Activated B cell treated with CpG ODN at 0.5 μM for 24 hours (primary cell): ENCODE measurements around the gene LIPC. TPM values are rescaled to one million over a fixed set of nuclear protein-coding genes. Genes with fewer than 3 reads are reported as not detected.

ENCODE experiments used
- ATAC-seq: fragments of 200-7000 bp; cut with Tn5 transposase; one replicate; pipeline ENCODE4 v1.10.0; 2021; ENCODE audit warnings: low read depth, mild to moderate bottlenecking, moderate library complexity
- CTCF ChIA-PET: fragments of 350-600 bp; sonication (Branson Sonifier 250); formaldehyde crosslinking; loops from one replicate; lab custom pipeline; 2021; ENCODE audit warnings: antibody characterized with exemption; lab: Charles Lee
- POLR2A ChIA-PET: fragments of 350-600 bp; sonication (Branson Sonifier 250); formaldehyde crosslinking; loops from one replicate; lab custom pipeline; 2021; ENCODE audit warnings: antibody characterized with exemption; lab: Charles Lee
- DNase-seq: peaks from one replicate; pipeline ENCODE4 v3.0.0; 2022
- H3K27ac Mint-ChIP-seq: one replicate; pipeline ENCODE4 v1.8.0; 2020; ENCODE audit warnings: mixed read lengths
- H3K27me3 Mint-ChIP-seq: one replicate; pipeline ENCODE4 v1.8.0; 2021; ENCODE audit warnings: mixed read lengths
- H3K36me3 Mint-ChIP-seq: one replicate; pipeline ENCODE4 v1.8.0; 2021; ENCODE audit warnings: low read depth, mixed read lengths
- H3K4me1 Mint-ChIP-seq: one replicate; pipeline ENCODE4 v1.8.0; 2021; ENCODE audit warnings: mixed read lengths
- H3K4me3 Mint-ChIP-seq: one replicate; pipeline ENCODE4 v1.8.0; 2020; ENCODE audit warnings: mild to moderate bottlenecking, mixed read lengths
- H3K9me3 Mint-ChIP-seq: one replicate; pipeline ENCODE4 v1.8.0; 2020; ENCODE audit warnings: mixed read lengths
- intact Hi-C: fragments of 100-400 bp; cut with micrococcal nuclease; formaldehyde crosslinking; loops from one replicate; pipeline ENCODE4 v1.15.1; 2024
- total RNA-seq: library from RNA; stranded (reverse); gene quantifications from 2 replicates; pipeline ENCODE4 v1.2.3, GENCODE V29; 2022
- TF ChIP-seq, protein P1 (sequence below): fragments of 200-600 bp; IDR thresholded peaks from one replicate; pipeline ENCODE4 v1.8.0; 2022; ENCODE audit warnings: antibody characterized with exemption, mild to moderate bottlenecking

LIPC gene
- total RNA-seq, 1 donor from 2014 or later, result not detected

- H3K4me1 Mint-ChIP-seq, result peaks cover 9% of the 10 kb centered on the region
- H3K27ac Mint-ChIP-seq, result no peak overlapping the region
- ChIA-PET POLR2A (interaction anchor here (1.3 kb wide), 1 partner anchor 161 kb away, joined by 3 read pairs; the partner anchor contains the start of gene ADAM10), CTCF (no interaction called here)
- H3K9me3 Mint-ChIP-seq, result no peaks in the 10 kb centered on the region
- H3K27me3 Mint-ChIP-seq, result peaks cover 6% of the 10 kb centered on the region
- intact Hi-C loops, result no loop called here
- no peak overlapping the region for H3K4me3 Mint-ChIP-seq
- TF ChIP-seq, protein P1, sequence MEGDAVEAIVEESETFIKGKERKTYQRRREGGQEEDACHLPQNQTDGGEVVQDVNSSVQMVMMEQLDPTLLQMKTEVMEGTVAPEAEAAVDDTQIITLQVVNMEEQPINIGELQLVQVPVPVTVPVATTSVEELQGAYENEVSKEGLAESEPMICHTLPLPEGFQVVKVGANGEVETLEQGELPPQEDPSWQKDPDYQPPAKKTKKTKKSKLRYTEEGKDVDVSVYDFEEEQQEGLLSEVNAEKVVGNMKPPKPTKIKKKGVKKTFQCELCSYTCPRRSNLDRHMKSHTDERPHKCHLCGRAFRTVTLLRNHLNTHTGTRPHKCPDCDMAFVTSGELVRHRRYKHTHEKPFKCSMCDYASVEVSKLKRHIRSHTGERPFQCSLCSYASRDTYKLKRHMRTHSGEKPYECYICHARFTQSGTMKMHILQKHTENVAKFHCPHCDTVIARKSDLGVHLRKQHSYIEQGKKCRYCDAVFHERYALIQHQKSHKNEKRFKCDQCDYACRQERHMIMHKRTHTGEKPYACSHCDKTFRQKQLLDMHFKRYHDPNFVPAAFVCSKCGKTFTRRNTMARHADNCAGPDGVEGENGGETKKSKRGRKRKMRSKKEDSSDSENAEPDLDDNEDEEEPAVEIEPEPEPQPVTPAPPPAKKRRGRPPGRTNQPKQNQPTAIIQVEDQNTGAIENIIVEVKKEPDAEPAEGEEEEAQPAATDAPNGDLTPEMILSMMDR, result no peak
- H3K36me3 Mint-ChIP-seq, result peaks cover 13% of the 10 kb centered on the region
- ATAC-seq (no peak), DNase-seq (no peak)
Measured at GRCh38 chr15:58589047-58589446, 157.3 kb downstream of the LIPC start.

DNA sequence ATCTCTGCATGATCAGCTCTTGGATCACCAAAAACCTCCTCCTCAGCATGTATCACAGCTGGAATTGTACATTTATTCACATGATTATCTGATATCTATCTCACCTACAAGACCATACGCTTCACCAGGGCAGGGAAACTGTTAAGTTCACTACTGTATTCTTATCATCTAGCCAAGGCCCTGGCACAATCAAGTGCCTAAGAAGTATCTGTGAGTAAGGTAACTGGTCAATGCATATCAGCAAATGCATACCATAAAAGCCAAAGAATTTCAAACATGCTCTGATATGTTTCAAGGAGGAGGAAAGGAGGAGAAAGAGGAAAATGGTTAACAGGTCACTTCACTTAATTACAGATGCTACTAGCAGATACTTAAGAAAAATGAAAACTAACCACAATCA, 158.4 kb downstream of the LIPC start:
- ATAC-seq, result no peak
- intact Hi-C loops, result no loop called here
- ChIA-PET CTCF (no interaction called here), POLR2A (no interaction called here)
- Mint-ChIP-seq H3K27me3 (no peaks in the 10 kb centered on the region), H3K4me1 (peaks cover 5% of the 10 kb centered on the region), H3K36me3 (peaks cover 20% of the 10 kb centered on the region), H3K27ac (no peak overlapping the region), H3K4me3 (no peak overlapping the region), H3K9me3 (no peaks in the 10 kb centered on the region)
- DNase-seq, result no peak
- TF ChIP-seq, protein P1, result no peak

- no peak for DNase-seq
- Mint-ChIP-seq H3K36me3 (peaks cover 27% of the 10 kb centered on the region), H3K27ac (no peak overlapping the region), H3K4me1 (no peaks in the 10 kb centered on the region), H3K9me3 (no peaks in the 10 kb centered on the region), H3K4me3 (no peak overlapping the region), H3K27me3 (no peaks in the 10 kb centered on the region)
- ATAC-seq, result no peak
- intact Hi-C loops, result no loop called here
- POLR2A ChIA-PET, result no interaction called here
- CTCF ChIA-PET, result no interaction called here
- TF ChIP-seq, protein P1, result no peak
Measured at GRCh38 chr15:58590926-58591325, 159.1 kb downstream of the LIPC start.

- Mint-ChIP-seq H3K9me3 (no peaks in the 10 kb centered on the region), H3K36me3 (peaks cover 49% of the 10 kb centered on the region), H3K27me3 (no peaks in the 10 kb centered on the region), H3K4me3 (no peak overlapping the region), H3K4me1 (no peaks in the 10 kb centered on the region), H3K27ac (no peak overlapping the region)
- ChIA-PET POLR2A (no interaction called here), CTCF (no interaction called here)
- intact Hi-C loops, result no loop called here
- no peak for DNase-seq
- TF ChIP-seq, protein P1, result no peak
- no peak for ATAC-seq
Measured at GRCh38 chr15:58593870-58594269, 162.1 kb downstream of the LIPC start.

DNA sequence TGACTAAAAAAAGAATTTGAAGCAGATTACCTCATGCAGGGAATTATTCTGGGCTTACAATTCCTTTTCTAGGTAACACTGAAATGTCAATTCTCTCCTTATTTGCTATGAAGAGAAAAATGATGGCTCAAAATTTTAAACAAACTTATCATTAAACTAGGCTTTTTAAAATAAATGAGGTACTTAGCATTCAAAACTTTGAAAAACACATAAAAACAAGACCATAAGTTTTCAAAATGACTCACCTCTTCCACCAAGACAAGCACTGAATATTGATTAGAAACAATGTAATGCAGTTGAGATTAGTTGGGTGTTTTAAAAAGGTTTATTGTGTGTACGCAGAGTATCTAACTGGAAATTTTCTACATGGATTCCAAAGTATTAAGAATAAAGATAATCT, 163.1 kb downstream of the LIPC start:
- intact Hi-C loops, result no loop called here
- TF ChIP-seq, protein P1, result no peak
- no peak for ATAC-seq
- no peak for DNase-seq
- no peaks in the 10 kb centered on the region for H3K4me1 Mint-ChIP-seq
- no peaks in the 10 kb centered on the region for H3K9me3 Mint-ChIP-seq
- ChIA-PET POLR2A (no interaction called here), CTCF (no interaction called here)
- H3K36me3 Mint-ChIP-seq, result peaks cover 53% of the 10 kb centered on the region
- H3K27me3 Mint-ChIP-seq, result no peaks in the 10 kb centered on the region
- no peak overlapping the region for H3K27ac Mint-ChIP-seq
- no peak overlapping the region for H3K4me3 Mint-ChIP-seq
